Dermis microvascular lymphatic vessel endothelial cell (primary cell): ENCODE measurements around the gene HS1BP3. TPM values are rescaled to one million over a fixed set of nuclear protein-coding genes. Genes with fewer than 3 reads are reported as not detected.

Experiments
- DNase-seq, 2 donors: peaks; one replicate each; pipeline versions ENCODE4 v3.0.0 to v3.0.0-alpha.2; 2010; ENCODE audit warnings: low read depth in 2 of 2
- total RNA-seq: library from RNA; depleted of rRNA; stranded (reverse); fragments of >200 nt; gene quantifications from 2 replicates; pipeline ENCODE4 v1.2.1, GENCODE V29; 2014

Gene HS1BP3
- total RNA-seq, 1 donor from 2014 or later: 16.9 TPM

DNA sequence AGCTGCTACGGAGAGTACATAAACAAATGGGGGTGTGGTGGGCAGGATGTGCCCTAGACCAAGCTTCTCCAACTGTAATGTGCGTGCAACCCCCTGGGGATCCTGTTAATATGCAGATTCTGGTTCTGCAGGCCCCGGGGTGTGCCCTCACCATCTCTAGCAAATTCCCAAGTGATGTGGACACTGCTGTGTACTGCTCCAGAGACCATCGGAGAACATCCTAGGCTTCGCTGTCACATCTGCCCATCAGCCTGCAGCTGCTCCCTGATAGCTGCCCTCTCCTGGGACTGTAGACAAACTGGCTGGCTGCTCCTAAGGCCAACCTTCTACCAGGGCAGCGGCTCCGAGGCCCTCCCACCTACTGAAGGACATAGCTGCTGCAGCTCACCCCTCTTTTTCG lies 3.2 kb downstream of the HS1BP3 start:
- DNase-seq: no peak

DNA sequence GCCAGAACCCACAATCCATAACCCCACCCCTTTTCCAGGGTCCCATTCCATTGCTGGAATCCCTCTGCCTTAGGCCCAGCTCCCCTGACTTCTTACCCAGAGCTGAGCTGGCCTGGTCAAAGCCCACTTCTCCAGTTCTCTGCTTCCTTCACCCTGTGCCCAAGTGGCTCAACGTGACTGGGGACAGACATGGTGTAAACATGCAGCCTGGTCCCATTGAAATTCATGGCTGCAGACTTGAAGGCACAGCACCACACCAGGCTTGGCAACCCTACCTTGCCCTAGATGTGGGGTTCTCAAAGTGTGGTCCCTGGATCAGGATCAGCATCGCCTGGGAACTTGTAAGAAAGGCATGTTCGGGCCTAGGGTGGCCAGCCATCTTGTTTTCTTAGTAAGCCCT lies 3.7 kb downstream of the HS1BP3 start:
- DNase-seq: no peak

GRCh38 chr2:20646446-20646845 lies 4.5 kb downstream of the HS1BP3 start:
- DNase-seq: no peak

GRCh38 chr2:20645761-20646160 lies 5.1 kb downstream of the HS1BP3 start:
- DNase-seq: no peak

- no peak for DNase-seq
These were observed 5.6 kb downstream of the HS1BP3 start for GRCh38 chr2:20645301-20645701.

DNA sequence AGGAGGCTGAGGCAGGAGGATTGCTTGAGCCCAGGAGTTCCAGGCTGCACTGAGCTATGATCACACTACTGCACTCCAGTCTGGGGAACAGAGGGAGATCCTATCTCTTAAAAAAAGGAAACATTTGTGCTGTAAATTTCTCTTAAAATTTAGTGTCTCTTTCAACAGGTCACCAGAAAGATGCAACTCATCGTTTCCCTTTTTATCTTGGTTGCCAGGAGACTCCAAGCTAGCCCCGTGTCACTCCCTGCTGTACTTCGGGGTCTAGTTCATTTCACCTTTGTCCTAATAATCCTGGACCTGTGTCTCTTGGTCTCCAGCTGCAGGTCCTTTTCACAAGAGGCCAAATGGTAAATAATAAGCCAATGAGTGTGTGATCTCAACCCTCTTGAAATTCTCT lies 7.1 kb downstream of the HS1BP3 start:
- no peak for DNase-seq

GRCh38 chr2:20643060-20643459 lies 7.8 kb downstream of the HS1BP3 start:
- DNase-seq: no peak

DNA sequence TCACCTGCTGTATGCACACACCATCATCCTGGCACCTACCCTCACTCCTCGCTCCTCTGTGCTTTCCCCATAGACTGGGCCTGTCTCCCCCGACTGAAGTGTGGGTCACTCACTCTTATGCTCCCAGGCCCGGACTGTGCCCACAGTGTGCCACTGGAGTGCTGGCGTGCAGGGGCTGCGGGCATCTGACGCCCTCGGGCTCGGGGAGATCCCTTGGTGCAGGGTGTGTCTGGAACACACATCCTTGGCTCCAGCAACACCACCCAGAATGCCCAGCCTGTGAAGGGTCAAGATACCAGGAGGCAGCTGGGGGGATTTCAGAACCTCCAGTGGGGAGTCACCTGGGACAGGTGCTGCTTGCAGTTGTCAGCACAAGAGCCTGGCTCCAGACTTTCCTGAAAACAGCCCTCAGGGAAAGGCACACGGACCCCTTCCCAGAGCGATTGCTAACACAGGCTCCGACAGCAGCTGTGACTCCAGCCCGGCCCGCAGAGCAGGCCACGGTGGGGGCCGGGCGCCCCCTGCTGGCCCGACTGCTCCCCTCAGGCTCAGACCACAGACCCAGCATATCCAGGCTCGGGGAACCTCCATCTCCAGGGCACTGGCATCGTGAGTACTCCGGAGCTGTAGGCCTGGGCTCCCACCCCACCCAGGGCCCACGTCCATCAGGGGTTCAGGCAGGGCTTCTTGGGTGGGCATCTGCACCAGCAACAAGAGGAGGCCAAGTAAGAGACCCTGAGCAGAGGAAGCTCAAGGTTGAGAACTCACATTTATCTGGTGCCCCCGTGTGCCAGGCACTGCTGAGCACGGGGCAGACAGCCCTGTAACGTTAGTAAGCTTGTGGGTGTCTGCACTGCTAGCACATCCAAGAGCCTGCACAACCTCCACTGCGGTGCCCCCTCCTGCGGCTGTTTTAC lies 8.6 kb downstream of the HS1BP3 start:
- peak in 1 of 2 donors; percentile 77 for DNase-seq

DNA sequence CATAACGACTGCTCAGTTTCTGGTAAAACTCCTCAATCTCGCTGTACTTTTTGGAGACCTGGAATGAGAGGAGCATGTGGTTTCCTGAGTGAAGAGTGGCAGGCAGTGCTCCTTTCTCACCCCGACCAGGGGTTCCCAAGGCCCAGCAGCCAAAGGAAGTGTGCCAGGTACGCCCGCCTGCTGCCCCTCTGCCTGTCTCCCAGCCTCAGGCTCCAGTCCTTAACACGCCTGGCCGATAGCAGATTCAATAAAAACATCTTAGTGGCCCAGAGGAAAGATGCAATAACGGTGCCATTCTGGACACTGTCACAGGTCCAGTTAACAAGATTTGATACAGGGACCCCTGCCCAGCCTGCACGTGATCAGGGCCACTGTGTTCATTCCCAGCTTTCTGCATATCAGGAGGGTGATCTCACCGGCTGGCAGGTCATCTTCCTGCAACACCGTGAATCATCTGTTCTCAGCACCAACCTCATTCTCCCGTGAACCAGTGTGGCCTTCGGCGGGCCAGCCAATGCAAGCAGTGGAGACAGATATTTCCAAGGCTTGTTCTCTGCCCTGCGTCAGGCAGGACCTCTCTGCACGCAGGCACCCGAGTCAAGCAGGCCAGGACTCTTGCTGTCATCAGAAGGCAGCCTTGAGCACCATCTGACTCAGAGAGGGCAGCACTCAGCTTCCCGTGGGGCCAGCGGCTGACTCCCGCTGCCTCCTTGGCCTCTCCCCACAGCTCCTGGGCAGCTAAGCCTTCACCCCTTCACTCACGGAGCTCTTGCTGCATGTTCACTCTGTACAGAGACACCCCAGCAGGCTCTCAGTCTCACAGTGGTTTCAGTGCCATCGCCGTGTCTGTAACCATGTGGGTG lies 9.5 kb downstream of the HS1BP3 start:
- DNase-seq: peak in 1 of 2 donors; percentile 55

GRCh38 chr2:20640411-20641122 lies 10.3 kb downstream of the HS1BP3 start:
- no peak for DNase-seq

DNA sequence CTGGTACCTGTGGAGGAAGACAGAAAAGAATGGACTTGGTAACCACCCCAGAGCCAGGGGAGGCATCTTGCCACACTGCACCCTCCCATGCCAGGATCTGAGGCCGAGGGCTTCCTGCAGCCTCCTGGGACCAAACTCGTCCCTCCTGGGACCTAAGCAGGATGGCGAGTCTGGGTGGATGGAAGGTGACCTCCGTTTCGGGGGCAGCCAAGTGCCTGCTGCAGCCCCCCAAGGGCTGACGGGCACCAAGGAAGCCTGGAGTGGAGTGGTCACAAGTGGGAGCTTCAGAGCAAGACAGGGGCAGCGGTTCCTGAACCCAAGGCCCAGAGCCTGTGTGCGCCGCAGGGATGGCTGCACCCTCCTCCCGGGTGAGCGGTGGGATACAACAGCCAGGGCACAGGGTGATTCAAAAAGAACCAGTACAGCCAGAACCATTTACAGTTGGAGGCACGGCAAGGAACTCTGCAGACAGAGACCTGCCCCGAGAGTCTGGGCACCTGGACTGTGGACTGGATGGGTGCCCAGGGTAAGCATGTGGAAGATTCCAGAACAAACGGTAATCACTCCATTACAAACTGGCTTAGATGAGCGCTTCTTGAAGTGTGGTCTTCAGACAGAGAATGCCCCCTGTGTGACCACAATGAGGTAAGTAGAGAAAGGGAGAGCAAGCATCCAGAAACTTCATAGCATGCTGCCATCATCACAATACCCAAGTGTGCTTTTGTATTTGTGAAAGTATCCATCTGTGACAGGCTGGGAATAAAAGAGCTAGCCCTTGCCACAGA lies 12.1 kb downstream of the HS1BP3 start:
- no peak for DNase-seq

DNA sequence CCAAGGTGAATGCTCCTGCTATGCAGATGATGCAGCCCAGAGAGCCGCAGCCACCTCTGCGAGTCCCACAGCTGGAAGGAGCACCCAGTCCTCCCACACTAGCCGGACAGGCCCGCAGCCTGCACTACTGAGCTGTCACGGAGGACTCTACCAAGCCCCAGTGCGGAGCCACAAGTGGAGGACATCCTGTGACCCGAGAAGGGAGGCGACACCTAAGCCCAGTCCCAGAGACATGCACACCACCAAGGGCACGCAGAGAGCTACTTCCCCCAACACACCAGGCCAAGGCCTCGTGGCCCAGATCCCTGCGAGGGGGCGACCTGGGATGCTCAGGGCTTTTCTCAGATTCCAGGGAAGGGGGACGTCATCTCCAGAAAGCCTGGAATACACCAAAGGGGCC lies 12.9 kb downstream of the HS1BP3 start:
- no peak for DNase-seq

- no peak for DNase-seq
These were observed 13.8 kb downstream of the HS1BP3 start for GRCh38 chr2:20637147-20637546.

DNA sequence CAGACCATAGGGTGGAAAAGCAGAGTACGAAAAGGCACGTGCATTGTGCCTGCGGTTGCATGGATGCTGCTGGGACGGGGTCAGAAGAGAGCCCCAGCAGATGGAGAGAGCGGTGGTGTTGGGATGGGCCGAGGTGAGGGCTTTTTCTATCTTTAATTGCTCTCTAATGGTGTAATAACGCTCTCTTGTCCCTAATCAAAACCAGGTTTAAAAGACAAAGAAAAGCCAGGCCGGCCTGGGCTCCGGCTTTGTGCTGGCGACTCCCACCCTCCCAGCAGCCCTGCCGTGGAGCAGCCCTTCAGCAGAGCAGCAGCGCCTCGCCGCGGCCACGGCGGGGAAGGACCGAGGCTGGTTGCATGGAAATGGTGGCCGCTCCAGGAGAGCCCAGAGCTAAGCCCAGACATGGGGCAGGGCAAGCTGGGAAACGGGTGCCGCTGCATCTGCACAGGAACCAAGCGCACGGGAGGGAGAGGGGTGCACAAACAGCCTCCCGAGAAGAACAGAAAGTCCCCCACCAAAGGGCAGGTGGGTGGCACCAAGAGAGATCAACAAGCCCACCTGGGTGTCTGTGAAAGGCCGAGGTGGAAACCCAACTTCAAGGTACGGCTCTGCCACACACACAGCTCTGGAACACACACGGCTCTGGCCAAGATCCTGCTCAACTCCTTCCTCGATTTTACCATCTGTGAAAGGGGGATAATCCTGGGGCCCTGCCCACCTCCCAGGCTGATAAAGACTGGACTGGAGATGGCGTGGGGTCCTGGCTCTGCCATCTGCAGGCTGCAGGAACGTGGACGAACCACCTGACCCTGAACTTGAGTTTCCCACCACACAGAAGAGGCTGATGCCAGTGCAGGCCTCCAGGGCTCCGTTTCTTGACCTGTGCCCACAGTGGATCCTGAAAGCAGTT lies 15.0 kb downstream of the HS1BP3 start:
- DNase-seq: peak; percentile 65 to 86

DNA sequence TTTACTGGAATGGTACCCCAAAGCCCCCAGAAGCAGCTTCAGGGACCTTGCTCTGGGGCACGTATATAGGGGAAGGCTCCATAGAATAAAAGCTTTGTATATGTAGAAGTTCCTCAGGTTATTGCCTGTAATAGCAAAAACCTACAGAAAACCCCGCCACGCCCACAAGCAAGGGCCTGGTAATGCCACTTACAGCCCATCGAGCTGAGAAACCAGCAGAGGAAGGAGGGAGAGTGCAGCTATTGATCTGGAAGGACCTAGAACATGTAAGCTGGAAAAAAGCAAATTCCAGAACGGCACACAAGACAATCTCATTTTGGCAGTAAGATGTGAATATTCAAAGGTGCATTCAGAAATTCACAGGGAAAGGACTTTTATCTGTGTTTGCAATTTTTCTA lies 15.8 kb downstream of the HS1BP3 start:
- no peak for DNase-seq

GRCh38 chr2:20634507-20635112 lies 16.3 kb downstream of the HS1BP3 start:
- DNase-seq: peak in 1 of 2 donors; percentile 36

DNA sequence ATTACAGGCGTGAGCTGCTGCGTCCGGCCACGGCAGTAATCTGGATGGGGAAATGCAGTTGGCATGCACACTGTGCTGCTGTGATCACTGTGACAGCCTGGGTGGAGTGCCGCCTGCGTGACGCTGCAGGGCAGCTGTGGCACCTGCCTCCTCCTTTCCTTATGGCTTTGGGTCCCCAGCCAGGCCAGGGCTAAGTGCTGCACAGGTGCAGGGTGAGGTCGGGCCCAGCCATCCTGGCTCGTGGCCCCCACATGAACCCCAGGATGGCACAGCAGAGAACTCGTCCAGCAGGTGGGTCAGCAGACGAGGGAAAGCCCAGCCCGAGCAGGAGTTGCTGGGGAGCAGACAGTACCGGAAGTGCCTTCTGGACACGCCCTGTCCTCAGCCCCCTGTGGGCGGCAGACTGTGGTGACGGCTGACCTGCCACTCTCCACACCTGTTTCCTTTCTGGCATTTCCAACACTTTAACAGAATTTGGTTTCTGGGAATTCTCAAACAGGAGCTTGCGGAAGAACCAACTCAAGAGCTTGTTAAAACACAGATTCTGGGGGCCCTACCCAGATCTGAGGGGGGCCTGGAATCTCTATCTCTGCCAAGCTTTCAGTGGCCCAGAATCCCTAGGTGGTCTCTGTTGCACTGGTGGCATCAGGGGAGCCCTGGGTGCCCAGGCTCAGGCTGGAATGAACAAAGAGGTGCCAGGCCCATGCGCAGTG lies 16.9 kb downstream of the HS1BP3 start:
- DNase-seq: peak; percentile 76 to 83

- DNase-seq: no peak
These were observed 17.9 kb downstream of the HS1BP3 start for GRCh38 chr2:20633001-20633400.

DNA sequence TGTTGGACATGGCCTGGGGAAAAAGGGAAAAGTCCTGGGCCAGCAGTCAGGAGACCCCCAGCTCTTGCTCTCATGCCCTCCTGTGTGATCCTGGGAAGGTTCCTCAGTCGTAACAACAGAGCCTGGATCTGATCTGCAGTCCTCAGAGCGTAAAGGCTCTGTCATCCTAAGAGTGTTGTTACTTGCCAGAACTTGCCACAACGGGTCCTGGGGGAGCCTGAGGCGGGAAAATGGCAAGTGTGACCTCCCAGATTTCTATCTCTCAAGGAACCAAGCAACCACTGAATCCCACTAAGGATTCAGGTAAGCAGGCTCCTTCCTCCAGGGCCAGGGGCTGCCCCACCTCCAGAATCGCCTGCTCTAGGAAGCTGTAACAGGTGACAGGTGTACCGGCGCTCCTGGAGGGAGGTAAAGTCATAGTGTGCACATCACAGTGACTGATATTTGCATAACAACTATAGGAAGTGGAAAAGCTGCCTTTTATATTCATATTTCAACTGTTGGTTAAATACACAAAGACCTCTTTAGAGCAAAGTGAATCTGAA lies 18.4 kb downstream of the HS1BP3 start:
- DNase-seq: no peak
